Mucosa of descending colon (tissue), 3 donors: ENCODE results near the gene KRTAP10-10. TPM values are rescaled to one million over a fixed set of nuclear protein-coding genes. Genes with fewer than 3 reads are reported as not detected.

Experiments used
- ATAC-seq: fragments of 200-7000 bp; cut with Tn5 transposase; one replicate; pipeline ENCODE4 v1.9.1; 2020; ENCODE audit warnings: mild to moderate bottlenecking, moderate library complexity
- DNase-seq, 3 donors: peaks; one replicate each; pipeline ENCODE4 v3.0.0-alpha.2; 2020
- H3K36me3 ChIP-seq: fragments of 200-600 bp; one replicate; pipeline ENCODE4 v1.8.0; 2021; ENCODE audit warnings: low read depth, mild to moderate bottlenecking
- H3K4me1 ChIP-seq: fragments of 200-600 bp; one replicate; pipeline ENCODE4 v1.8.0; 2021; ENCODE audit warnings: low read depth, mild to moderate bottlenecking
- H3K4me3 ChIP-seq: fragments of 200-600 bp; one replicate; pipeline ENCODE4 v1.8.0; 2021; ENCODE audit warnings: mild to moderate bottlenecking
- H3K9me3 ChIP-seq: fragments of 200-600 bp; one replicate; pipeline ENCODE4 v1.8.0; 2021; ENCODE audit warnings: mild to moderate bottlenecking
- CTCF ChIP-seq: fragments of 200-600 bp; IDR thresholded peaks from one replicate; pipeline ENCODE4 v1.8.0; 2022; ENCODE audit warnings: antibody characterized with exemption, mild to moderate bottlenecking
- intact Hi-C, 2 donors: fragments of 100-400 bp; cut with DNase I in 1 of 2; cut with micrococcal nuclease in 1 of 2; formaldehyde crosslinking; loops; one replicate each; pipeline versions ENCODE4 v1.11.0 to v1.11.1; 2022; cut with DNase I, micrococcal nuclease
- total RNA-seq, 3 donors: library from RNA; stranded (reverse); fragmentation: NEBNext Ultra II Directional in 2 of 3; extraction: Animal tissue kit (Norgen Biotek cat#: 25700) in 2 of 3; gene quantifications; one replicate each; pipeline versions ENCODE4 v1.2.1 to v1.2.4, GENCODE V29; 2021 to 2023
- donor health status: DM: no; HTN: no; CAD: no; lungs with moderate emphysema.
- donor health status: DM: no; HTN: no; CAD: no.
- donor health status: DM: no; HTN: yes; CAD: no.

KRTAP10-10 gene
- total RNA-seq, 3 donors from 2014 or later: not detected

GRCh38 chr21:44648557-44649311 is 11.6 kb downstream of the KRTAP10-10 start:
- TF ChIP-seq CTCF: no peak
- DNase-seq: no peak

GRCh38 chr21:44649521-44650100 is 12.5 kb downstream of the KRTAP10-10 start:
- Histone ChIP-seq H3K9me3 (peaks cover 3% of the 10 kb centered on the region), H3K4me1 (no peaks in the 10 kb centered on the region), H3K4me3 (no peak overlapping the region), H3K36me3 (no peaks in the 10 kb centered on the region)
- ATAC-seq (no peak), DNase-seq (no peak)
- no peak for TF ChIP-seq CTCF
- intact Hi-C loops: no loop called here

More at GRCh38 chr21:44648557-44649311, 11.6 kb downstream of the KRTAP10-10 start:
- intact Hi-C loops: no loop called here
- Histone ChIP-seq H3K4me3 (no peak overlapping the region), H3K36me3 (no peaks in the 10 kb centered on the region), H3K4me1 (no peaks in the 10 kb centered on the region), H3K9me3 (peaks cover 3% of the 10 kb centered on the region)
- no peak for ATAC-seq

- no peak for ATAC-seq
- Histone ChIP-seq H3K4me3 (no peak overlapping the region), H3K9me3 (no peaks in the 10 kb centered on the region), H3K4me1 (no peaks in the 10 kb centered on the region), H3K36me3 (no peaks in the 10 kb centered on the region)
- DNase-seq: no peak
- intact Hi-C loops: no loop called here
- TF ChIP-seq CTCF: no peak
Observed at GRCh38 chr21:44650265-44650972, 13.3 kb downstream of the KRTAP10-10 start.

GRCh38 chr21:44650973-44651675 is 14.0 kb downstream of the KRTAP10-10 start:
- Histone ChIP-seq H3K9me3 (no peaks in the 10 kb centered on the region), H3K36me3 (no peaks in the 10 kb centered on the region), H3K4me1 (no peaks in the 10 kb centered on the region), H3K4me3 (no peak overlapping the region)
- ATAC-seq (no peak), DNase-seq (no peak)
- intact Hi-C loops: no loop called here
- no peak for TF ChIP-seq CTCF

GRCh38 chr21:44653123-44653522 is 16.0 kb downstream of the KRTAP10-10 start:
- intact Hi-C loops: no loop called here
- no peak overlapping the region for H3K4me3 ChIP-seq
- DNase-seq: no peak

More at GRCh38 chr21:44653123-44653522, 16.0 kb downstream of the KRTAP10-10 start:
- Histone ChIP-seq H3K36me3 (no peaks in the 10 kb centered on the region), H3K9me3 (no peaks in the 10 kb centered on the region), H3K4me1 (no peaks in the 10 kb centered on the region)
- no peak for TF ChIP-seq CTCF
- no peak for ATAC-seq
